GM23338 (cell line): ENCODE measurements around the gene ADAMTS17. TPM values are rescaled to one million over a fixed set of nuclear protein-coding genes. Genes with fewer than 3 reads are reported as not detected.

Experiments
- CREB1 ChIP-seq: fragments of 250-450 bp; sonication (Bioruptor Pico); IDR thresholded peaks from 2 replicates; pipeline ENCODE4 v1.5.0; 2020; ENCODE audit warnings: low read depth, mild to moderate bottlenecking, moderate library complexity
- EZH2 ChIP-seq: fragments of 200-600 bp; sonication (generic); IDR thresholded peaks from one replicate; pipeline ENCODE4 v1.8.0; 2017; ENCODE audit warnings: antibody characterized with exemption, mild to moderate bottlenecking, low read depth; ENCODE audit not compliant: unreplicated experiment
- POLR2AphosphoS5 ChIP-seq: IDR thresholded peaks from 2 replicates; pipeline ENCODE4 v1.6.1; 2016; ENCODE audit warnings: antibody characterized with exemption, low read depth
- STAT1 ChIP-seq: IDR thresholded peaks from one replicate; pipeline ENCODE4 v1.6.1; 2016; ENCODE audit warnings: antibody characterized with exemption; ENCODE audit not compliant: unreplicated experiment
- ZNF114 ChIP-seq: fragments of 250-450 bp; sonication (Bioruptor Pico); IDR thresholded peaks from 2 replicates; pipeline ENCODE4 v1.5.0; 2020; ENCODE audit warnings: mild to moderate bottlenecking, moderate library complexity
- polyA plus RNA-seq: library from polyadenylated mRNA; unstranded; fragments of >200 nt; fragmentation: Nextera tagmentation; extraction: Ambion mirVana; gene quantifications from 2 replicates; pipeline ENCODE4 v1.2.1, GENCODE V29; 2016
- total RNA-seq: library from RNA; depleted of rRNA; stranded (reverse); fragments of >200 nt; shearing (Covaris generic); gene quantifications from 2 replicates; pipeline ENCODE4 v1.2.3, GENCODE V29; 2014
- TF ChIP-seq, protein P1 (sequence below): fragments of 250-450 bp; sonication (Bioruptor Pico); IDR thresholded peaks from 2 replicates; pipeline ENCODE4 v1.5.0; 2020; ENCODE audit warnings: mild to moderate bottlenecking, moderate library complexity
- TF ChIP-seq, protein P2 (sequence below): IDR thresholded peaks from one replicate; pipeline ENCODE4 v1.6.1; 2018; ENCODE audit warnings: antibody characterized with exemption; ENCODE audit not compliant: unreplicated experiment

The ADAMTS17 gene
- total and polyA plus RNA-seq, 2 experiments from 2014 or later, result 0.60 to 3.8 TPM

DNA sequence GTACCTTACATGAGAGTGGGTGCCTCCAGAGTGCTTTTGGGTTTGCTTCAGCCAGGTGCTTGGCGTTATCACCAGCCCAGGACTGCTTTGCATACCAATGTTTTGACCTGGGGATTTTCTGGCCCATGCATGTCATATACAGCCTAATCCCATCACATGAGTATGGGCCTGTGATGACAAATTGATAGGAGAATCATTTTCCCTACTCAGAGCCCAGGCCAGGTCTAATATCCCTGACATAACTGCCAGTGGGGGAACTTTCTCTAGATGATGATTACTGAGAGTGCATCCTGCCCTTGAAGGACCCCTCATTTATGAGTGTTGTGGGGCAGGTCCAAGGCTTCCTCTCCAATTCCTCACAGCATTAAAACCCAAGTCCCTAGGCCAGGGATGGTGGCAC is 411.1 kb downstream of the ADAMTS17 start (continued):
- TF ChIP-seq, protein P1, sequence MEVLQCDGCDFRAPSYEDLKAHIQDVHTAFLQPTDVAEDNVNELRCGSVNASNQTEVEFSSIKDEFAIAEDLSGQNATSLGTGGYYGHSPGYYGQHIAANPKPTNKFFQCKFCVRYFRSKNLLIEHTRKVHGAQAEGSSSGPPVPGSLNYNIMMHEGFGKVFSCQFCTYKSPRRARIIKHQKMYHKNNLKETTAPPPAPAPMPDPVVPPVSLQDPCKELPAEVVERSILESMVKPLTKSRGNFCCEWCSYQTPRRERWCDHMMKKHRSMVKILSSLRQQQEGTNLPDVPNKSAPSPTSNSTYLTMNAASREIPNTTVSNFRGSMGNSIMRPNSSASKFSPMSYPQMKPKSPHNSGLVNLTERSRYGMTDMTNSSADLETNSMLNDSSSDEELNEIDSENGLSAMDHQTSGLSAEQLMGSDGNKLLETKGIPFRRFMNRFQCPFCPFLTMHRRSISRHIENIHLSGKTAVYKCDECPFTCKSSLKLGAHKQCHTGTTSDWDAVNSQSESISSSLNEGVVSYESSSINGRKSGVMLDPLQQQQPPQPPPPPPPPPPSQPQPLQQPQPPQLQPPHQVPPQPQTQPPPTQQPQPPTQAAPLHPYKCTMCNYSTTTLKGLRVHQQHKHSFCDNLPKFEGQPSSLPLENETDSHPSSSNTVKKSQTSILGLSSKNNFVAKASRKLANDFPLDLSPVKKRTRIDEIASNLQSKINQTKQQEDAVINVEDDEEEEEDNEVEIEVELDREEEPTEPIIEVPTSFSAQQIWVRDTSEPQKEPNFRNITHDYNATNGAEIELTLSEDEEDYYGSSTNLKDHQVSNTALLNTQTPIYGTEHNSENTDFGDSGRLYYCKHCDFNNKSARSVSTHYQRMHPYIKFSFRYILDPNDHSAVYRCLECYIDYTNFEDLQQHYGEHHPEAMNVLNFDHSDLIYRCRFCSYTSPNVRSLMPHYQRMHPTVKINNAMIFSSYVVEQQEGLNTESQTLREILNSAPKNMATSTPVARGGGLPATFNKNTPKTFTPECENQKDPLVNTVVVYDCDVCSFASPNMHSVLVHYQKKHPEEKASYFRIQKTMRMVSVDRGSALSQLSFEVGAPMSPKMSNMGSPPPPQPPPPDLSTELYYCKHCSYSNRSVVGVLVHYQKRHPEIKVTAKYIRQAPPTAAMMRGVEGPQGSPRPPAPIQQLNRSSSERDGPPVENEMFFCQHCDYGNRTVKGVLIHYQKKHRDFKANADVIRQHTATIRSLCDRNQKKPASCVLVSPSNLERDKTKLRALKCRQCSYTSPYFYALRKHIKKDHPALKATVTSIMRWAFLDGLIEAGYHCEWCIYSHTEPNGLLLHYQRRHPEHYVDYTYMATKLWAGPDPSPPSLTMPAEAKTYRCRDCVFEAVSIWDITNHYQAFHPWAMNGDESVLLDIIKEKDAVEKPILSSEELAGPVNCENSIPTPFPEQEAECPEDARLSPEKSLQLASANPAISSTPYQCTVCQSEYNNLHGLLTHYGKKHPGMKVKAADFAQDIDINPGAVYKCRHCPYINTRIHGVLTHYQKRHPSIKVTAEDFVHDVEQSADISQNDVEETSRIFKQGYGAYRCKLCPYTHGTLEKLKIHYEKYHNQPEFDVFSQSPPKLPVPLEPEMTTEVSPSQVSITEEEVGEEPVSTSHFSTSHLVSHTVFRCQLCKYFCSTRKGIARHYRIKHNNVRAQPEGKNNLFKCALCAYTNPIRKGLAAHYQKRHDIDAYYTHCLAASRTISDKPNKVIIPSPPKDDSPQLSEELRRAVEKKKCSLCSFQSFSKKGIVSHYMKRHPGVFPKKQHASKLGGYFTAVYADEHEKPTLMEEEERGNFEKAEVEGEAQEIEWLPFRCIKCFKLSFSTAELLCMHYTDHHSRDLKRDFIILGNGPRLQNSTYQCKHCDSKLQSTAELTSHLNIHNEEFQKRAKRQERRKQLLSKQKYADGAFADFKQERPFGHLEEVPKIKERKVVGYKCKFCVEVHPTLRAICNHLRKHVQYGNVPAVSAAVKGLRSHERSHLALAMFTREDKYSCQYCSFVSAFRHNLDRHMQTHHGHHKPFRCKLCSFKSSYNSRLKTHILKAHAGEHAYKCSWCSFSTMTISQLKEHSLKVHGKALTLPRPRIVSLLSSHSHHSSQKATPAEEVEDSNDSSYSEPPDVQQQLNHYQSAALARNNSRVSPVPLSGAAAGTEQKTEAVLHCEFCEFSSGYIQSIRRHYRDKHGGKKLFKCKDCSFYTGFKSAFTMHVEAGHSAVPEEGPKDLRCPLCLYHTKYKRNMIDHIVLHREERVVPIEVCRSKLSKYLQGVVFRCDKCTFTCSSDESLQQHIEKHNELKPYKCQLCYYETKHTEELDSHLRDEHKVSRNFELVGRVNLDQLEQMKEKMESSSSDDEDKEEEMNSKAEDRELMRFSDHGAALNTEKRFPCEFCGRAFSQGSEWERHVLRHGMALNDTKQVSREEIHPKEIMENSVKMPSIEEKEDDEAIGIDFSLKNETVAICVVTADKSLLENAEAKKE (CRISPR knock-in tag), result no peak
- TF ChIP-seq ZNF114 (CRISPR knock-in tag), result no peak
- no peak for TF ChIP-seq EZH2
- no peak for TF ChIP-seq CREB1 (CRISPR knock-in tag)
- no peak for TF ChIP-seq POLR2AphosphoS5
- TF ChIP-seq, protein P2, sequence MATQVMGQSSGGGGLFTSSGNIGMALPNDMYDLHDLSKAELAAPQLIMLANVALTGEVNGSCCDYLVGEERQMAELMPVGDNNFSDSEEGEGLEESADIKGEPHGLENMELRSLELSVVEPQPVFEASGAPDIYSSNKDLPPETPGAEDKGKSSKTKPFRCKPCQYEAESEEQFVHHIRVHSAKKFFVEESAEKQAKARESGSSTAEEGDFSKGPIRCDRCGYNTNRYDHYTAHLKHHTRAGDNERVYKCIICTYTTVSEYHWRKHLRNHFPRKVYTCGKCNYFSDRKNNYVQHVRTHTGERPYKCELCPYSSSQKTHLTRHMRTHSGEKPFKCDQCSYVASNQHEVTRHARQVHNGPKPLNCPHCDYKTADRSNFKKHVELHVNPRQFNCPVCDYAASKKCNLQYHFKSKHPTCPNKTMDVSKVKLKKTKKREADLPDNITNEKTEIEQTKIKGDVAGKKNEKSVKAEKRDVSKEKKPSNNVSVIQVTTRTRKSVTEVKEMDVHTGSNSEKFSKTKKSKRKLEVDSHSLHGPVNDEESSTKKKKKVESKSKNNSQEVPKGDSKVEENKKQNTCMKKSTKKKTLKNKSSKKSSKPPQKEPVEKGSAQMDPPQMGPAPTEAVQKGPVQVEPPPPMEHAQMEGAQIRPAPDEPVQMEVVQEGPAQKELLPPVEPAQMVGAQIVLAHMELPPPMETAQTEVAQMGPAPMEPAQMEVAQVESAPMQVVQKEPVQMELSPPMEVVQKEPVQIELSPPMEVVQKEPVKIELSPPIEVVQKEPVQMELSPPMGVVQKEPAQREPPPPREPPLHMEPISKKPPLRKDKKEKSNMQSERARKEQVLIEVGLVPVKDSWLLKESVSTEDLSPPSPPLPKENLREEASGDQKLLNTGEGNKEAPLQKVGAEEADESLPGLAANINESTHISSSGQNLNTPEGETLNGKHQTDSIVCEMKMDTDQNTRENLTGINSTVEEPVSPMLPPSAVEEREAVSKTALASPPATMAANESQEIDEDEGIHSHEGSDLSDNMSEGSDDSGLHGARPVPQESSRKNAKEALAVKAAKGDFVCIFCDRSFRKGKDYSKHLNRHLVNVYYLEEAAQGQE, result no peak
- TF ChIP-seq STAT1, result no peak
